Uterus (tissue), 2 donors: ENCODE results near the gene GPR183.

Source experiments
- POLR2A ChIP-seq, 2 donors: fragments of 450-650 bp; IDR thresholded peaks; one replicate each; pipeline ENCODE4 v1.6.1; 2016; ENCODE audit warnings: antibody characterized with exemption in 2 of 2, mild to moderate bottlenecking in 1 of 2, moderate library complexity in 1 of 2
- TF ChIP-seq, protein P1 (sequence below), 4 experiments: fragments of 200-600 bp in 2 of 4; fragments of 450-650 bp in 2 of 4; sonication (generic) in 2 of 4; IDR thresholded peaks; one replicate each; pipeline ENCODE4 v1.5.1; 2016 to 2019; ENCODE audit warnings: antibody characterized with exemption in 4 of 4, mild to moderate bottlenecking in 2 of 4, moderate library complexity in 1 of 4

DNA sequence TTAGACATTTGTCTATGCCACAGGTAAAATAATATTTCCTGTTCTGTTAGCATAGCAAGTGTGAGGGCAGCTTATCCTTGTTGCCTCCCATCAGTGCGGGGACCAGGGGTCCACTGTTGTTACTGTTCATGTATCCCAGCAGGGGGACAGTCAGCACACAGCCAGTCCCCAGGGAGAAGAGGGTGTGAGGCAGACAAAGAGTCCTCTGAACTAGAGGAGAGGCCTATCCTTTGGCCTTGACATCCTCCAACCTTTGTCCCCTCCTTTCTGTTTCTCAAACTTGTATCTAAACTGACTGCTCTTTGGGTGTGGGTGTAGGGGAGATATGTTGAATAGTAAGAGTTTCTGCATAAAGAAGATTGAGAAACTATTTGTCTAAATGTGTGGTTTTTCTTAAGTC lies 46.1 kb downstream of the GPR183 start:
- TF ChIP-seq POLR2A (IDR thresholded peaks at IDR 0.05), result no peak
- TF ChIP-seq, protein P1, sequence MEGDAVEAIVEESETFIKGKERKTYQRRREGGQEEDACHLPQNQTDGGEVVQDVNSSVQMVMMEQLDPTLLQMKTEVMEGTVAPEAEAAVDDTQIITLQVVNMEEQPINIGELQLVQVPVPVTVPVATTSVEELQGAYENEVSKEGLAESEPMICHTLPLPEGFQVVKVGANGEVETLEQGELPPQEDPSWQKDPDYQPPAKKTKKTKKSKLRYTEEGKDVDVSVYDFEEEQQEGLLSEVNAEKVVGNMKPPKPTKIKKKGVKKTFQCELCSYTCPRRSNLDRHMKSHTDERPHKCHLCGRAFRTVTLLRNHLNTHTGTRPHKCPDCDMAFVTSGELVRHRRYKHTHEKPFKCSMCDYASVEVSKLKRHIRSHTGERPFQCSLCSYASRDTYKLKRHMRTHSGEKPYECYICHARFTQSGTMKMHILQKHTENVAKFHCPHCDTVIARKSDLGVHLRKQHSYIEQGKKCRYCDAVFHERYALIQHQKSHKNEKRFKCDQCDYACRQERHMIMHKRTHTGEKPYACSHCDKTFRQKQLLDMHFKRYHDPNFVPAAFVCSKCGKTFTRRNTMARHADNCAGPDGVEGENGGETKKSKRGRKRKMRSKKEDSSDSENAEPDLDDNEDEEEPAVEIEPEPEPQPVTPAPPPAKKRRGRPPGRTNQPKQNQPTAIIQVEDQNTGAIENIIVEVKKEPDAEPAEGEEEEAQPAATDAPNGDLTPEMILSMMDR (IDR thresholded peaks at IDR 0.05), result no peak
